Hematopoietic multipotent progenitor cell treated with erythropoietin and hydrocortisone succinate and interleukin-3 and kit ligand, for 6 days (in vitro differentiated cells): ENCODE measurements around the gene TMEM131.
"Not testable (repeated sequence)": the region's sequence is repeated elsewhere in the genome, so short reads cannot be mapped to it uniquely, and the experiment has no call there.

ENCODE experiments used
- DNase-seq: peaks from one replicate; pipeline ENCODE4 v3.0.0-alpha.2; 2015

The TMEM131 gene

GRCh38 chr2:97848306-97848705 is 147.4 kb downstream of the TMEM131 start:
- no peak for DNase-seq

- DNase-seq: not testable (repeated sequence)
These were observed 149.0 kb downstream of the TMEM131 start for GRCh38 chr2:97846716-97847115.

GRCh38 chr2:97845818-97846217 is 149.9 kb downstream of the TMEM131 start:
- no peak for DNase-seq

GRCh38 chr2:97845133-97845532 is 150.6 kb downstream of the TMEM131 start:
- no peak for DNase-seq

- peak; percentile 44 for DNase-seq
These were observed 151.4 kb downstream of the TMEM131 start for GRCh38 chr2:97844311-97844859.

GRCh38 chr2:97840198-97840597 is 155.6 kb downstream of the TMEM131 start:
- DNase-seq: peak; percentile 28

- DNase-seq: peak; percentile 35
These were observed 161.1 kb downstream of the TMEM131 start for GRCh38 chr2:97834610-97835009.

- DNase-seq: no peak
These were observed 164.6 kb downstream of the TMEM131 start for GRCh38 chr2:97831121-97831520.

GRCh38 chr2:97829255-97829654 is 166.5 kb downstream of the TMEM131 start:
- DNase-seq: not testable (repeated sequence)

- DNase-seq: not testable (repeated sequence)
These were observed 168.7 kb downstream of the TMEM131 start for GRCh38 chr2:97827013-97827412.

- DNase-seq: peak; percentile 46
These were observed 169.4 kb downstream of the TMEM131 start for GRCh38 chr2:97826266-97826847.

GRCh38 chr2:97824011-97824410 is 171.7 kb downstream of the TMEM131 start:
- DNase-seq: not testable (repeated sequence)

GRCh38 chr2:97821862-97822261 is 173.9 kb downstream of the TMEM131 start:
- DNase-seq: not testable (repeated sequence)

GRCh38 chr2:97819754-97820153 is 176.0 kb downstream of the TMEM131 start:
- DNase-seq: no peak

- no peak for DNase-seq
These were observed 179.3 kb downstream of the TMEM131 start for GRCh38 chr2:97816411-97816810.

GRCh38 chr2:97812931-97813330 is 182.8 kb downstream of the TMEM131 start:
- DNase-seq: peak; percentile 5

GRCh38 chr2:97808816-97809215 is 186.9 kb downstream of the TMEM131 start:
- DNase-seq: no peak

GRCh38 chr2:97806738-97807618 is 188.8 kb downstream of the TMEM131 start:
- DNase-seq: peak; percentile 89

GRCh38 chr2:97805776-97806175 is 190.0 kb downstream of the TMEM131 start:
- no peak for DNase-seq

- DNase-seq: no peak
These were observed 194.7 kb downstream of the TMEM131 start for GRCh38 chr2:97801028-97801427.

GRCh38 chr2:97798416-97798815 is 197.3 kb downstream of the TMEM131 start:
- DNase-seq: no peak

- DNase-seq: no peak
These were observed 198.4 kb downstream of the TMEM131 start for GRCh38 chr2:97797355-97797754.

GRCh38 chr2:97796465-97797126 is 199.2 kb downstream of the TMEM131 start:
- no peak for DNase-seq
